Naive thymus-derived CD8-positive, alpha-beta T cell (primary cell): Measurements from ENCODE around the gene PARP14. TPM values are rescaled to one million over a fixed set of nuclear protein-coding genes. Genes with fewer than 3 reads are reported as not detected.

Experiments
- ATAC-seq, 2 donors: fragments of 150-1000 bp; cut with Tn5 transposase in 1 of 2; sonication (Bioruptor Pico), chemical (Tn5 transposase) in 1 of 2; 1 replicate in 1 of 2; 2 replicates in 1 of 2; pipeline ENCODE4 v1.10.0; 2021; ENCODE audit warnings: mild to moderate bottlenecking in 2 of 2, moderate library complexity in 2 of 2
- POLR2A ChIA-PET: fragments of 350-600 bp; sonication (Branson Sonifier 250); formaldehyde crosslinking; loops from one replicate; lab custom pipeline; 2021; ENCODE audit warnings: antibody characterized with exemption; lab: Charles Lee
- DNase-seq, 10 donors: peaks; one replicate each; pipeline versions ENCODE4 v3.0.0 to v3.0.0-alpha.2; 2020 to 2022
- H3K27ac Mint-ChIP-seq, 10 donors: one replicate each; pipeline ENCODE4 v1.8.0; 2020 to 2022; ENCODE audit warnings: mild to moderate bottlenecking in 10 of 10, mixed read lengths in 10 of 10, moderate library complexity in 4 of 10, inconsistent platforms in 1 of 10
- H3K27me3 Mint-ChIP-seq, 5 donors: one replicate each; pipeline ENCODE4 v1.8.0; 2021 to 2022; ENCODE audit warnings: mixed read lengths in 5 of 5
- H3K36me3 Mint-ChIP-seq, 3 donors: one replicate each; pipeline ENCODE4 v1.8.0; 2020 to 2022; ENCODE audit warnings: mixed read lengths in 3 of 3, mild to moderate bottlenecking in 2 of 3, inconsistent platforms in 1 of 3
- H3K4me1 Mint-ChIP-seq, 4 donors: one replicate each; pipeline ENCODE4 v1.8.0; 2021 to 2022; ENCODE audit warnings: mixed read lengths in 4 of 4
- H3K4me3 Mint-ChIP-seq, 10 donors: one replicate each; pipeline ENCODE4 v1.8.0; 2020 to 2022; ENCODE audit warnings: mild to moderate bottlenecking in 10 of 10, mixed read lengths in 10 of 10, moderate library complexity in 6 of 10, inconsistent platforms in 1 of 10
- H3K9me3 Mint-ChIP-seq, 9 donors: one replicate each; pipeline ENCODE4 v1.8.0; 2020 to 2022; ENCODE audit warnings: mixed read lengths in 9 of 9, mild to moderate bottlenecking in 3 of 9, inconsistent platforms in 1 of 9, moderate library complexity in 1 of 9
- polyA plus RNA-seq, 3 donors: library from polyadenylated mRNA; unstranded; fragments of 300-500 nt; fragmentation: Illumina TruSeq; gene quantifications; one replicate each; pipeline ENCODE4 v1.2.3, GENCODE V29; 2021
- total RNA-seq, 8 experiments: library from RNA in 2 of 8; stranded (reverse) in 2 of 8; gene quantifications; one replicate each; pipeline ENCODE4 v1.2.3 and lab custom pipeline; 2021 to 2026

The PARP14 gene
- total and polyA plus RNA-seq, 5 experiments from 2014 or later: 4.4 to 46.8 (median 10.8) TPM

DNA sequence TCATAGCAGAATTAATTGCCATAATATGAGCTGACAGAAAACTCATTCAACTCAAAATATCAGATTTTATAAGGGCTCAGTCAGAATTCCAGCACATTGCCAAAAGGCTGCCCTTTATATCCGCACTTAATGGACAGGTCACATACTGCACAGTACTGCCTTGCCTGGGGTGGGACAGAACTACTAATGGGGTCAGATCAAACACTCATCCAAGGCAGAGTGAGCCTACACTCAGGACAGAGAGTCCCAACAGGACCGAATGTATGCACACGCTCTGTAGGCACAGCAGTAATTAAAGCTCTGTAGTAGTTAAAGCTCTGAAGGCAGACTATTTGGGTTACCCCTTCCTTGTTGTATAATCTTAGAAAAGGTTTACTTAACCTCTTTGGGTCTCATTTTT lies 85.8 kb downstream of the PARP14 start:
- ATAC-seq (no peak), DNase-seq (no peak)
- Mint-ChIP-seq H3K27me3 (no peaks in the 10 kb centered on the region), H3K36me3 (peaks cover 0 to 66% (median 38%) of the 10 kb centered on the region in 3 donors), H3K9me3 (no peaks in the 10 kb centered on the region), H3K27ac (no peak overlapping the region), H3K4me1 (peaks cover 0 to 9% (median 3%) of the 10 kb centered on the region in 4 donors), H3K4me3 (no peak overlapping the region)
- POLR2A ChIA-PET: interaction anchor here (0.9 kb wide), 1 partner anchor 27 kb away, joined by 3 read pairs; the partner anchor contains the start of gene HSPBAP1

- Mint-ChIP-seq H3K9me3 (no peaks in the 10 kb centered on the region), H3K4me1 (peaks cover 0 to 4% (median 2%) of the 10 kb centered on the region in 4 donors), H3K27me3 (no peaks in the 10 kb centered on the region), H3K36me3 (peaks cover 0 to 57% (median 37%) of the 10 kb centered on the region in 3 donors), H3K27ac (peak overlapping the region in 4 of 10 donors; percentile 31 to 46 (median 42)), H3K4me3 (no peak overlapping the region)
- no peak for ATAC-seq
- POLR2A ChIA-PET: no interaction called here
- no peak for DNase-seq
Observed at GRCh38 chr3:122767540-122768372, 87.1 kb downstream of the PARP14 start.

GRCh38 chr3:122770521-122771202 lies 90.0 kb downstream of the PARP14 start:
- Mint-ChIP-seq H3K4me1 (peaks cover 0 to 9% (median 4%) of the 10 kb centered on the region in 4 donors), H3K27ac (no peak overlapping the region), H3K27me3 (no peaks in the 10 kb centered on the region), H3K4me3 (no peak overlapping the region), H3K9me3 (no peaks in the 10 kb centered on the region), H3K36me3 (peaks cover 0 to 56% (median 28%) of the 10 kb centered on the region in 3 donors)
- ATAC-seq: no peak
- DNase-seq: no peak
- POLR2A ChIA-PET: no interaction called here

DNA sequence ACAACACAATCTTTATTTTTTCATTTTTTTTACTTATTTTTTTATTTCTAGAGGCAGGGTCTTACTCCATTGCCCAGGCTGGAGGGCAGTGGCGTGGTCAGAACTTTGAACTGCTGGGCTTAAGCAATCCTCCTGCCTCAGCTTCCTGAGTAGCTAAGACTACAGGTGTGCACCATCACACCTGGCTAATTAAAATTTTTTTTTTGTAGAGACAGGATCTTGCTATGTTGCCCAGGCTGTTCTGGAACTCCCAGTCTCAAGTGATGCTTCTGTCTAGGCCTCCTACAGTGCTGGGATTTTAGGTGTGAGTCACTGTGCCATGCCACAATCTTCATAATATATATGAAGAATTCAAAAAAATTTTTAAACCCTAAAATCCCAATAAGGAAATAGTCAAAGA lies 92.2 kb downstream of the PARP14 start:
- H3K36me3 Mint-ChIP-seq: peaks cover 0 to 44% (median 21%) of the 10 kb centered on the region in 3 donors
- POLR2A ChIA-PET: no interaction called here
- H3K4me1 Mint-ChIP-seq: peaks cover 0 to 9% (median 4%) of the 10 kb centered on the region in 4 donors
- H3K4me3 Mint-ChIP-seq: no peak overlapping the region
- ATAC-seq: no peak
- DNase-seq: no peak
- no peaks in the 10 kb centered on the region for H3K27me3 Mint-ChIP-seq
- no peak overlapping the region for H3K27ac Mint-ChIP-seq
- H3K9me3 Mint-ChIP-seq: no peaks in the 10 kb centered on the region

- H3K27me3 Mint-ChIP-seq: no peaks in the 10 kb centered on the region
- H3K36me3 Mint-ChIP-seq: peaks cover 0 to 36% (median 17%) of the 10 kb centered on the region in 3 donors
- POLR2A ChIA-PET: no interaction called here
- no peak overlapping the region for H3K4me3 Mint-ChIP-seq
- peaks cover 0 to 6% (median 2%) of the 10 kb centered on the region in 4 donors for H3K4me1 Mint-ChIP-seq
- ATAC-seq: no peak
- no peaks in the 10 kb centered on the region for H3K9me3 Mint-ChIP-seq
- DNase-seq: no peak
- H3K27ac Mint-ChIP-seq: peak overlapping the region in 1 of 10 donors; percentile 21
Observed at GRCh38 chr3:122773944-122774509, 93.4 kb downstream of the PARP14 start.

GRCh38 chr3:122774564-122774963 lies 93.9 kb downstream of the PARP14 start:
- Mint-ChIP-seq H3K27me3 (no peaks in the 10 kb centered on the region), H3K4me3 (no peak overlapping the region), H3K9me3 (no peaks in the 10 kb centered on the region), H3K27ac (peak overlapping the region in 1 of 10 donors; percentile 21), H3K36me3 (peaks cover 0 to 31% (median 13%) of the 10 kb centered on the region in 3 donors), H3K4me1 (peaks cover 0 to 6% (median 2%) of the 10 kb centered on the region in 4 donors)
- ATAC-seq (no peak), DNase-seq (no peak)
- POLR2A ChIA-PET: no interaction called here

- Mint-ChIP-seq H3K27ac (no peak overlapping the region), H3K4me1 (peaks cover 0 to 6% (median 2%) of the 10 kb centered on the region in 4 donors), H3K9me3 (no peaks in the 10 kb centered on the region), H3K27me3 (no peaks in the 10 kb centered on the region), H3K4me3 (no peak overlapping the region), H3K36me3 (peaks cover 5 to 26% (median 8%) of the 10 kb centered on the region in 3 donors)
- DNase-seq: no peak
- no peak for ATAC-seq
- POLR2A ChIA-PET: no interaction called here
Observed at GRCh38 chr3:122776675-122777468, 96.2 kb downstream of the PARP14 start.

DNA sequence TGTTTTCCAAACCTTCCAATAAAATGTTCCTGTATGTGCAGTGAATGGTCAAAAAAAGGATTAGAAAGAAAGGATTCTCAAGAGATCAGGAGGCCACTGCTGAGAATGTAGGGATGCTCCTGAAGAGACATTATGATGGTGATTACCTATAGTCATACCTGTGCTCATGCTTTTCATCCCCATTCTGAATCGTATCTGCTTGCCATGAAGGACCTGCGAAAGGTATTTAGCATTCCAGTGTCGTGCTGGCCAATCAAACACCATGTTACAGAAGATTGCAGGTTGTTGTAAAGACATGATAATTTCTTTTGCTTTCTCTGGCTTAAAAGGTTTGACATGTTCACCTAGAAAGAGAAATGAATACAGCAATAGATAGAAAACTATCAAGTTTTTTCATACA lies 96.9 kb downstream of the PARP14 start:
- POLR2A ChIA-PET: no interaction called here
- H3K4me3 Mint-ChIP-seq: no peak overlapping the region
- H3K9me3 Mint-ChIP-seq: no peaks in the 10 kb centered on the region
- no peaks in the 10 kb centered on the region for H3K27me3 Mint-ChIP-seq
- no peak for DNase-seq
- H3K27ac Mint-ChIP-seq: no peak overlapping the region
- ATAC-seq: no peak
- peaks cover 5 to 26% (median 8%) of the 10 kb centered on the region in 3 donors for H3K36me3 Mint-ChIP-seq
- peaks cover 0 to 6% (median 2%) of the 10 kb centered on the region in 4 donors for H3K4me1 Mint-ChIP-seq

Other genes starting within 250 kb of the PARP14 start
- 10 to 100 TPM; 74.2 to 78.2 TPM for gene KPNA1, start 165.9 kb upstream of the PARP14 start, total RNA-seq
- 10 to 100 TPM; 36.9 to 49.5 (median 41.7) TPM for gene KPNA1, start 165.9 kb upstream of the PARP14 start, polyA plus RNA-seq
- gene PARP9, start 116.5 kb upstream of the PARP14 start, total RNA-seq: 10 to 100 TPM; 19.2 to 21.5 TPM
- 10 to 100 TPM; 18.0 to 30.8 (median 18.6) TPM for gene PARP9, start 116.5 kb upstream of the PARP14 start, polyA plus RNA-seq
- gene DTX3L, start 116.5 kb upstream of the PARP14 start, total RNA-seq: 10 to 100 TPM; 35.1 to 40.6 TPM
- gene DTX3L, start 116.5 kb upstream of the PARP14 start, polyA plus RNA-seq: 10 to 100 TPM; 20.2 to 27.6 (median 26.3) TPM
- 10 to 100 TPM; 56.9 to 61.9 TPM for gene PARP15, start 103.2 kb upstream of the PARP14 start, total RNA-seq
- gene PARP15, start 103.2 kb upstream of the PARP14 start, polyA plus RNA-seq: 1 to 10 TPM; 5.4 to 8.4 (median 6.9) TPM
- 10 to 100 TPM; 22.1 to 23.7 TPM for gene HSPBAP1, start 113.0 kb downstream of the PARP14 start, total RNA-seq
- 1 to 10 TPM; 3.3 to 7.8 (median 5.6) TPM for gene HSPBAP1, start 113.0 kb downstream of the PARP14 start, polyA plus RNA-seq
- 1 to 10 TPM; 7.5 to 8.7 TPM for gene SLC49A4, start 114.2 kb downstream of the PARP14 start, total RNA-seq
- 1 to 10 TPM; 1.3 to 2.5 (median 1.8) TPM for gene SLC49A4, start 114.2 kb downstream of the PARP14 start, polyA plus RNA-seq